ENCODE results near the gene CD274. TPM values are rescaled to one million over a fixed set of nuclear protein-coding genes. Genes with fewer than 3 reads are reported as not detected.

The CD274 gene
- total RNA-seq, 1 experiment from 2014 or later = not detected

DNA sequence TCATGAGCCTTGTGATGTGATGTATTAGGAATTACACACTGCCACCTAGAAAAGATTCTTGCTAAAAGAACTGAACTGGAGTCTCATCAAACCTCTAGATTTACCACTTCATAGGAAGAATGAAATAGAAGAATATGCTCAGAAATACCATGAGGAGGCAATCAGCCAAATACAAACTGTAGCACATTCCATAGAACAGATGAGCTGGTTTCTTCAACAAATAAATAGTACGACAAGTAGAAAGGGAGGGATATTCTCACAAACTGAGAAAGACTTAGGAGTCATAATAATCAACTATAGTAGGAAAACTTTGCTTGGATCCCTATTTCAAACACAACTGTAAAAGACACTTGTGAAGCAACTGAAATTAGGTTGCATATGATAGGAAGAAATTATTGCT, 28.1 kb upstream of the CD274 start:
- no peak overlapping the region for H3K56ac ChIP-seq (ENCODE audit: insufficient read length, low read depth, low read length)
- H3K9me3 ChIP-seq (ENCODE audit: control insufficient read depth, low read depth, low read length) = no peaks in the 10 kb centered on the region
- H2BK120ac ChIP-seq (ENCODE audit: low read depth, low read length, poor library complexity, severe bottlenecking) = no peak overlapping the region
- Mint-ChIP-seq H3K27me3 (ENCODE audit: low read depth) (peaks cover 3% of the 10 kb centered on the region; the same call in 1 of the 2 replicates), H3K36me3 (ENCODE audit: insufficient read depth in 1 of 3, low read depth in 3 of 3) (peaks cover 0 to 6% (median 0%) of the 10 kb centered on the region in 3 experiments; a peak in 1 of 7 replicates), H3K27ac (no peak overlapping the region), H3K4me3 (no peak overlapping the region), H3K9me3 (no peaks in the 10 kb centered on the region), H3K4me1 (peaks cover 8 to 10% of the 10 kb centered on the region in 2 experiments)
- no peak overlapping the region for H4K8ac ChIP-seq (replicated peaks; ENCODE audit: insufficient read length, low read depth, low read length)
- H3K79me2 ChIP-seq (ENCODE audit: insufficient read depth, low read length) = no peaks in the 10 kb centered on the region
- H3K23ac ChIP-seq (ENCODE audit: insufficient read length, low read depth, low read length) = no peak overlapping the region
- H4K91ac ChIP-seq (ENCODE audit: insufficient read length, low read depth, low read length) = no peak overlapping the region
- no peak overlapping the region for H3T11ph ChIP-seq (ENCODE audit: low read length)
- H3K27ac ChIP-seq (ENCODE audit: insufficient read length, low read depth, low read length) = no peak overlapping the region
- no peak overlapping the region for H2AFZ ChIP-seq (ENCODE audit: low read length)
- no peak overlapping the region for H2BK20ac ChIP-seq (ENCODE audit: low read depth, low read length, poor library complexity, severe bottlenecking)
- DNase-seq = no peak
- H3K27me3 ChIP-seq (ENCODE audit: insufficient read depth, low read length) = no peaks in the 10 kb centered on the region
- H3K4me2 ChIP-seq (ENCODE audit: insufficient read depth, insufficient read length, low read length) = no peak overlapping the region
- no peak overlapping the region for H3K18ac ChIP-seq (ENCODE audit: insufficient read length, low read depth, low read length)
- no peaks in the 10 kb centered on the region for H3K4me1 ChIP-seq (ENCODE audit: insufficient read depth, low read length)
- no peak overlapping the region for H4K5ac ChIP-seq (ENCODE audit: insufficient read length, low read depth, low read length)
- H3K79me1 ChIP-seq (ENCODE audit: insufficient read depth, low read depth, low read length, poor library complexity, severe bottlenecking) = no peaks in the 10 kb centered on the region
- no peak overlapping the region for H3K4ac ChIP-seq (ENCODE audit: low read depth, low read length)
- no CpG with 5 or more reads among the region's 1 CpG for WGBS (ENCODE audit: extremely low coverage, insufficient read length, low lambda C conversion rate)
- H3K14ac ChIP-seq (ENCODE audit: insufficient read depth, low read length) = no peak overlapping the region
- no peaks in the 10 kb centered on the region for H3K23me2 ChIP-seq (ENCODE audit: insufficient read length, low read depth, low read length, poor library complexity, severe bottlenecking)
- TF ChIP-seq, protein P1, sequence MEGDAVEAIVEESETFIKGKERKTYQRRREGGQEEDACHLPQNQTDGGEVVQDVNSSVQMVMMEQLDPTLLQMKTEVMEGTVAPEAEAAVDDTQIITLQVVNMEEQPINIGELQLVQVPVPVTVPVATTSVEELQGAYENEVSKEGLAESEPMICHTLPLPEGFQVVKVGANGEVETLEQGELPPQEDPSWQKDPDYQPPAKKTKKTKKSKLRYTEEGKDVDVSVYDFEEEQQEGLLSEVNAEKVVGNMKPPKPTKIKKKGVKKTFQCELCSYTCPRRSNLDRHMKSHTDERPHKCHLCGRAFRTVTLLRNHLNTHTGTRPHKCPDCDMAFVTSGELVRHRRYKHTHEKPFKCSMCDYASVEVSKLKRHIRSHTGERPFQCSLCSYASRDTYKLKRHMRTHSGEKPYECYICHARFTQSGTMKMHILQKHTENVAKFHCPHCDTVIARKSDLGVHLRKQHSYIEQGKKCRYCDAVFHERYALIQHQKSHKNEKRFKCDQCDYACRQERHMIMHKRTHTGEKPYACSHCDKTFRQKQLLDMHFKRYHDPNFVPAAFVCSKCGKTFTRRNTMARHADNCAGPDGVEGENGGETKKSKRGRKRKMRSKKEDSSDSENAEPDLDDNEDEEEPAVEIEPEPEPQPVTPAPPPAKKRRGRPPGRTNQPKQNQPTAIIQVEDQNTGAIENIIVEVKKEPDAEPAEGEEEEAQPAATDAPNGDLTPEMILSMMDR (conservative IDR thresholded peaks at IDR 0.05) = no peak
- H2AK5ac ChIP-seq (ENCODE audit: insufficient read length, low read length) = no peak overlapping the region
- H2BK12ac ChIP-seq (ENCODE audit: insufficient read length, low read depth, low read length) = no peak overlapping the region
- no peak overlapping the region for H2BK5ac ChIP-seq (ENCODE audit: insufficient read length, low read length)
- no peak overlapping the region for H3K9ac ChIP-seq (ENCODE audit: extremely low read depth, insufficient read length, low read length)
- no peak overlapping the region for H2BK15ac ChIP-seq (ENCODE audit: low read depth, low read length)
- H4K20me1 ChIP-seq (ENCODE audit: control insufficient read depth, insufficient read depth, insufficient read length) = no peaks in the 10 kb centered on the region

Data from H9 (cell line).